OCI-LY7 (cell line): ENCODE results near the gene TELO2.

ENCODE experiments used
- CTCF ChIP-seq: fragments of 200-600 bp; sonication (generic); conservative IDR thresholded peaks from 2 replicates; pipeline ENCODE4 v1.5.1; 2014; ENCODE audit warnings: mild to moderate bottlenecking, antibody characterized with exemption, low read length, moderate library complexity, mixed read lengths
- EZH2phosphoT487 ChIP-seq: fragments of 200-600 bp; sonication (generic); IDR thresholded peaks from 2 replicates; pipeline ENCODE4 v1.6.1; 2018; ENCODE audit warnings: low read depth, borderline replicate concordance, mild to moderate bottlenecking, mixed run types, antibody characterized with exemption, low read length, moderate library complexity, mixed read lengths

GRCh38 chr16:1459967-1460366, 33.2 kb upstream of the TELO2 start:
- TF ChIP-seq CTCF (no peak), EZH2phosphoT487 (no peak)
